Osteoblast (primary cell): ENCODE results near the gene EHF. TPM values are rescaled to one million over a fixed set of nuclear protein-coding genes. Genes with fewer than 3 reads are reported as not detected.

Experiments used
- DNase-seq: peaks from one replicate; pipeline ENCODE4 v3.0.0; 2011; ENCODE audit warnings: low spot score, mixed read lengths; ENCODE audit not compliant: insufficient read length; ENCODE audit errors: missing footprints
- H2AFZ ChIP-seq: 2 replicates; pipeline ENCODE4 v1.6.0; 2011; ENCODE audit warnings: mild to moderate bottlenecking, low read length
- H3K27ac ChIP-seq: 2 replicates; pipeline ENCODE4 v1.5.1; 2011; ENCODE audit warnings: mild to moderate bottlenecking, low read depth, low read length, moderate library complexity
- H3K27me3 ChIP-seq: 2 replicates; pipeline ENCODE4 v1.6.0; 2012; ENCODE audit warnings: mild to moderate bottlenecking, control low read depth, inconsistent platforms, low read length, moderate library complexity; ENCODE audit not compliant: insufficient read depth
- H3K36me3 ChIP-seq: 2 replicates; pipeline ENCODE4 v1.5.1; 2011; ENCODE audit warnings: mild to moderate bottlenecking, low read length, control low read depth, moderate library complexity; ENCODE audit not compliant: insufficient read depth
- H3K4me1 ChIP-seq: 2 replicates; pipeline ENCODE4 v1.5.1; 2011; ENCODE audit warnings: mild to moderate bottlenecking, low read length, control low read depth, moderate library complexity; ENCODE audit not compliant: insufficient read depth
- H3K4me2 ChIP-seq: 2 replicates; pipeline ENCODE4 v1.6.0; 2011; ENCODE audit warnings: mild to moderate bottlenecking, low read length; ENCODE audit not compliant: insufficient read depth
- H3K4me3 ChIP-seq: fragments of 200-600 bp; sonication (generic); 3 replicates; pipeline ENCODE4 v1.5.1; 2012; ENCODE audit warnings: mild to moderate bottlenecking, low read length, inconsistent platforms; ENCODE audit not compliant: insufficient read depth
- H3K79me2 ChIP-seq: 2 replicates; pipeline ENCODE4 v1.6.0; 2012; ENCODE audit warnings: mild to moderate bottlenecking, low read length, control low read depth, inconsistent platforms; ENCODE audit not compliant: insufficient read depth
- H3K9me3 ChIP-seq: 2 replicates; pipeline ENCODE4 v1.5.1; 2011; ENCODE audit warnings: low read depth, low read length, control low read depth
- H4K20me1 ChIP-seq: 2 replicates; pipeline ENCODE4 v1.6.0; 2012; ENCODE audit warnings: mild to moderate bottlenecking, low read length, control low read depth; ENCODE audit not compliant: insufficient read depth
- total RNA-seq: library from RNA; depleted of rRNA; stranded (reverse); fragments of >200 nt; gene quantifications from 2 replicates; pipeline ENCODE4 v1.2.3, GENCODE V29; 2012
- TF ChIP-seq, protein P1 (sequence below): IDR thresholded peaks from 2 replicates; pipeline ENCODE4 v1.5.1; 2011; ENCODE audit warnings: mild to moderate bottlenecking, low read depth, low read length, moderate library complexity; ENCODE audit errors: extremely low read depth

Gene EHF
- total RNA-seq, 1 donor: not detected

GRCh38 chr11:34679681-34680080 is 58.8 kb downstream of the EHF start:
- H3K9me3 ChIP-seq: no peaks in the 10 kb centered on the region
- no peaks in the 10 kb centered on the region for H3K36me3 ChIP-seq
- TF ChIP-seq, protein P1, sequence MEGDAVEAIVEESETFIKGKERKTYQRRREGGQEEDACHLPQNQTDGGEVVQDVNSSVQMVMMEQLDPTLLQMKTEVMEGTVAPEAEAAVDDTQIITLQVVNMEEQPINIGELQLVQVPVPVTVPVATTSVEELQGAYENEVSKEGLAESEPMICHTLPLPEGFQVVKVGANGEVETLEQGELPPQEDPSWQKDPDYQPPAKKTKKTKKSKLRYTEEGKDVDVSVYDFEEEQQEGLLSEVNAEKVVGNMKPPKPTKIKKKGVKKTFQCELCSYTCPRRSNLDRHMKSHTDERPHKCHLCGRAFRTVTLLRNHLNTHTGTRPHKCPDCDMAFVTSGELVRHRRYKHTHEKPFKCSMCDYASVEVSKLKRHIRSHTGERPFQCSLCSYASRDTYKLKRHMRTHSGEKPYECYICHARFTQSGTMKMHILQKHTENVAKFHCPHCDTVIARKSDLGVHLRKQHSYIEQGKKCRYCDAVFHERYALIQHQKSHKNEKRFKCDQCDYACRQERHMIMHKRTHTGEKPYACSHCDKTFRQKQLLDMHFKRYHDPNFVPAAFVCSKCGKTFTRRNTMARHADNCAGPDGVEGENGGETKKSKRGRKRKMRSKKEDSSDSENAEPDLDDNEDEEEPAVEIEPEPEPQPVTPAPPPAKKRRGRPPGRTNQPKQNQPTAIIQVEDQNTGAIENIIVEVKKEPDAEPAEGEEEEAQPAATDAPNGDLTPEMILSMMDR: no peak
- H3K4me1 ChIP-seq: peaks cover 7% of the 10 kb centered on the region
- no peaks in the 10 kb centered on the region for H4K20me1 ChIP-seq
- H3K27ac ChIP-seq: no peak overlapping the region
- H2AFZ ChIP-seq: no peak overlapping the region
- DNase-seq: no peak
- H3K4me3 ChIP-seq: no peak overlapping the region
- no peaks in the 10 kb centered on the region for H3K79me2 ChIP-seq
- H3K4me2 ChIP-seq: no peak overlapping the region
- peaks cover 3% of the 10 kb centered on the region for H3K27me3 ChIP-seq

GRCh38 chr11:34680206-34680605 is 59.3 kb downstream of the EHF start:
- H2AFZ ChIP-seq: no peak overlapping the region
- H3K79me2 ChIP-seq: no peaks in the 10 kb centered on the region
- H3K4me3 ChIP-seq: no peak overlapping the region
- no peak overlapping the region for H3K4me2 ChIP-seq
- no peaks in the 10 kb centered on the region for H3K36me3 ChIP-seq
- H4K20me1 ChIP-seq: no peaks in the 10 kb centered on the region
- peaks cover 9% of the 10 kb centered on the region for H3K4me1 ChIP-seq
- no peaks in the 10 kb centered on the region for H3K9me3 ChIP-seq
- TF ChIP-seq, protein P1: no peak
- H3K27me3 ChIP-seq: peaks cover 3% of the 10 kb centered on the region
- no peak overlapping the region for H3K27ac ChIP-seq
- DNase-seq: no peak

- no peak for DNase-seq
- no peaks in the 10 kb centered on the region for H3K36me3 ChIP-seq
- H3K4me1 ChIP-seq: peaks cover 13% of the 10 kb centered on the region
- no peak overlapping the region for H2AFZ ChIP-seq
- H3K27me3 ChIP-seq: no peaks in the 10 kb centered on the region
- H3K4me3 ChIP-seq: no peak overlapping the region
- H3K27ac ChIP-seq: no peak overlapping the region
- H3K9me3 ChIP-seq: no peaks in the 10 kb centered on the region
- H4K20me1 ChIP-seq: no peaks in the 10 kb centered on the region
- TF ChIP-seq, protein P1: no peak
- H3K4me2 ChIP-seq: no peak overlapping the region
- no peaks in the 10 kb centered on the region for H3K79me2 ChIP-seq
Measured at GRCh38 chr11:34680918-34681586, 60.2 kb downstream of the EHF start.

GRCh38 chr11:34682825-34683224 is 61.9 kb downstream of the EHF start:
- TF ChIP-seq, protein P1: no peak
- Histone ChIP-seq H2AFZ (no peak overlapping the region), H3K27me3 (no peaks in the 10 kb centered on the region), H4K20me1 (no peaks in the 10 kb centered on the region), H3K36me3 (no peaks in the 10 kb centered on the region), H3K79me2 (no peaks in the 10 kb centered on the region), H3K4me1 (peaks cover 13% of the 10 kb centered on the region), H3K9me3 (no peaks in the 10 kb centered on the region), H3K4me3 (no peak overlapping the region), H3K27ac (no peak overlapping the region), H3K4me2 (no peak overlapping the region)
- DNase-seq: no peak
